GM06990 (cell line): ENCODE results near the gene KRT15.
A peak's percentile ranks its signal among the peaks of the same experiment; 100 is the strongest.

Experiments used
- DNase-seq: peaks from one replicate; pipeline ENCODE4 v3.0.0-alpha.2; 2011; ENCODE audit not compliant: insufficient read length; ENCODE audit errors: extremely low read depth
- H3K27me3 ChIP-seq: replicated peaks from 2 replicates; pipeline ENCODE4 v1.6.0; 2011; ENCODE audit warnings: low read length; ENCODE audit not compliant: control insufficient read depth, insufficient read depth
- H3K36me3 ChIP-seq: 2 replicates; pipeline ENCODE4 v1.5.1; 2011; ENCODE audit warnings: low read length; ENCODE audit not compliant: control insufficient read depth, insufficient read depth
- H3K4me3 ChIP-seq: replicated peaks from 2 replicates; pipeline ENCODE4 v1.5.1; 2011; ENCODE audit warnings: low read depth, mild to moderate bottlenecking, control low read depth, low read length
- TF ChIP-seq, protein P1 (sequence below): IDR thresholded peaks from 2 replicates; pipeline ENCODE4 v1.5.1; 2011; ENCODE audit warnings: low read length, control low read depth, mild to moderate bottlenecking, inconsistent platforms; ENCODE audit not compliant: insufficient read depth, poor library complexity, severe bottlenecking

The KRT15 gene

DNA sequence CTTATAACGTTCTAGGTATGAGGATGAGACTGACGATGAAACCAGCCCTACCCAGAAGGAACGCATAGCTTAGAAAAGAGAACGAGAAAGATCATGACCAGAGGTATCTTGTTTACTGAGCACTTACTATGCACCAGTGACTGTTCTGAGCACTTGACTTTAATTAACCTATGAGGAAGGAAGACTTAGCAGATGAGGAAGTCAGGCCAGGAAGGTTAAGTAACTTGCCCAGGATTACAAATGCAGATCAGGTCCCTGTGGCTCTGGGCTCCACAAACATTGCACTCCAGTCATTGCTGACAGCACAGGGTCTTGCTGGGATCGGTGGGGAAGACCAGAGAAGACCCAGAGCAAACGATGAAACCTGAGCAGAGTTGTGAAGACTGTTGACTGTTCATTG is 20.4 kb downstream of the KRT15 start:
- Histone ChIP-seq H3K27me3 (no peaks in the 10 kb centered on the region), H3K36me3 (no peaks in the 10 kb centered on the region), H3K4me3 (no peak overlapping the region)
- TF ChIP-seq, protein P1, sequence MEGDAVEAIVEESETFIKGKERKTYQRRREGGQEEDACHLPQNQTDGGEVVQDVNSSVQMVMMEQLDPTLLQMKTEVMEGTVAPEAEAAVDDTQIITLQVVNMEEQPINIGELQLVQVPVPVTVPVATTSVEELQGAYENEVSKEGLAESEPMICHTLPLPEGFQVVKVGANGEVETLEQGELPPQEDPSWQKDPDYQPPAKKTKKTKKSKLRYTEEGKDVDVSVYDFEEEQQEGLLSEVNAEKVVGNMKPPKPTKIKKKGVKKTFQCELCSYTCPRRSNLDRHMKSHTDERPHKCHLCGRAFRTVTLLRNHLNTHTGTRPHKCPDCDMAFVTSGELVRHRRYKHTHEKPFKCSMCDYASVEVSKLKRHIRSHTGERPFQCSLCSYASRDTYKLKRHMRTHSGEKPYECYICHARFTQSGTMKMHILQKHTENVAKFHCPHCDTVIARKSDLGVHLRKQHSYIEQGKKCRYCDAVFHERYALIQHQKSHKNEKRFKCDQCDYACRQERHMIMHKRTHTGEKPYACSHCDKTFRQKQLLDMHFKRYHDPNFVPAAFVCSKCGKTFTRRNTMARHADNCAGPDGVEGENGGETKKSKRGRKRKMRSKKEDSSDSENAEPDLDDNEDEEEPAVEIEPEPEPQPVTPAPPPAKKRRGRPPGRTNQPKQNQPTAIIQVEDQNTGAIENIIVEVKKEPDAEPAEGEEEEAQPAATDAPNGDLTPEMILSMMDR: no peak
- DNase-seq: no peak

DNA sequence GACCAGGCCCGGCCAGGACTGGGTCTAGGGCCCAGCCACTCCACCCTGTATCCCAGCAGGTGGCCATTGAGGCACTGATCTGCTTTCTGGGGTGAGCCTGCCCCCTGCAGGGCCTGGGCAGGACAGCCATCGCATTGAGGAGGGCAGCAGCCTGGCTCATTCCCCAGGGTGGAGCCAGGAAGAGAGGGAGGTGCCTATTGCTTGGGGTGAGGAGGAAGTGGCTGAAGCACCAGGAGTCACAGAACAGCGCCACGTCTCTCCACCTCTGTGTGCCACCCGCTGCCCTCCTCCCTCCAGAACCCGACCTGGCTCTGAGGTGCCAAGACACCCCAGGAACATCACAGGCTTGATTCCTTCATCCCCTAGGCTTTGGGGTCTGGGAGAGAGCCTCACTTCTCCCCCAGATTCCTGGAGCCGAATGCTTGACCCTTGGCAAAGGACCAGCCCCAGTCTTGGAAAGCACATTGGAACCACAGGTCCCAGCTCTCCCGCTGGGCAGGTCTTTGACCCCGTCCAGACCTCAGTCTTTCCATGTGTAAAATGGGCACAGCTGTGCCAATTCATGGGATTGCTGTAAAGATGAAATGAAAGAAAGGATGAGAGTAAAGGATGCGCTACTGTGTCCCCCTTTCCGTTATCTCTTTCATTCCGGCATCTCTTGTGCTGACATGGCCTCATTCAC is 21.7 kb downstream of the KRT15 start:
- H3K36me3 ChIP-seq: no peaks in the 10 kb centered on the region
- H3K27me3 ChIP-seq: no peaks in the 10 kb centered on the region
- TF ChIP-seq, protein P1: peak; percentile 72
- no peak overlapping the region for H3K4me3 ChIP-seq
- peak; percentile 56 for DNase-seq

DNA sequence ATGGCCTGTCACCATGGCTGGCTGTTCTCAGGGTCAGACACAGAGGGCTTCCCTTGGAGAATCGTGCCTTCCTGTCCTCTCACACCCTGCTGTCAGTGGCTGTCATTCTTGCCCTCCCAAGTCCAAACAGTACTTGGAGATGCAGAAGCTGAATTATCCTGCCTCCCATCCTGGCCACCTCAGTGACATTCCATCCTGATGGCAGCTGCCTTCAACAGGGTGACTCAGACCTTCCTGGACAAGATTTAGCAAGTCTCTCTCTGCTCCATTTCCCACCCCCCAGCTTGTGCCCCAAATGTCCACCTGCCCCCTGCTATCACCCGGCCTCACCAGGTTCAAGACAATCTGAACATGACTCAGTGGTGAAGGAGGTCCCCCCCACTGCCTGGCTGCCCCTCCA is 24.2 kb downstream of the KRT15 start:
- H3K27me3 ChIP-seq: no peaks in the 10 kb centered on the region
- DNase-seq: no peak
- TF ChIP-seq, protein P1: no peak
- H3K4me3 ChIP-seq: no peak overlapping the region
- H3K36me3 ChIP-seq: no peaks in the 10 kb centered on the region

DNA sequence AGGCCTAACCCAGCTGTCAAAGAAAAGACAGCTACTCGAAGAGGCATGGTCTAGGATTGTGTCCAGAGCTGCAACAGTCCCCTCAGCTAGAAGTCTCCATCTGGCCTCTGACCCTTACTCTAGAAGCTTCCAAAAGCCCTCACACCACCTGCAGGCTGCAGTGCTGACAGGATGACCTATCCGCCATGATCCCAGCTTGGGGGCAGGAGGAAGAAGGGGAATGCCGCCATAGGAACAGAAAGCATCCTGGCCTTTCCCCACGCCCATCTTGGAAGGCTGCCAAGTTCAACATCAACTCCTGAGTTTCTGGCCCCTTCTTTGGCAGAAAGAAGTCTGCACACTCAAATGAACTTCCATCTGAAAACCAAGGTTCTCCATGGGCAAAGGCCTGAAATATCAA is 25.9 kb downstream of the KRT15 start:
- H3K4me3 ChIP-seq: no peak overlapping the region
- TF ChIP-seq, protein P1: no peak
- H3K36me3 ChIP-seq: no peaks in the 10 kb centered on the region
- H3K27me3 ChIP-seq: no peaks in the 10 kb centered on the region
- DNase-seq: no peak

DNA sequence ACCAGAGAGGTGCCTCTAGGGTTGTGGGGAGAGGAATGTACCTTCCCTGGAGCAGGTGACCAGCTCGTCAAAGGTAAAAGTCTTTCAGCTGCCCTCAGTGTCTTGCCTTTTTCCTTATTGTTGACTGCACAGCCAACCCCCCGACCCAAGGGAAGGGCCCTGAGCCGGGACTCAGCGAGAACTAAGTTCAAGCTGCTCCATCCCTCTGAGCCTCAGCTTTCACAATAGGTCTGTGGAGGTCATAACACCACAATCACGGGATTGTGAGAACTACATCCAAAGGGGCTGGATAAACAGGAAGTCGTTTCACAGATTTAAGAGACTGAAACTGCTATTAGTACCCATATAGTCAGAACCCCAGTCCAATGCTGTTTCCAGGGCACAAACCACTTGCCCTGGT is 26.3 kb downstream of the KRT15 start:
- H3K36me3 ChIP-seq: no peaks in the 10 kb centered on the region
- no peak overlapping the region for H3K4me3 ChIP-seq
- TF ChIP-seq, protein P1: no peak
- DNase-seq: no peak
- H3K27me3 ChIP-seq: no peaks in the 10 kb centered on the region

DNA sequence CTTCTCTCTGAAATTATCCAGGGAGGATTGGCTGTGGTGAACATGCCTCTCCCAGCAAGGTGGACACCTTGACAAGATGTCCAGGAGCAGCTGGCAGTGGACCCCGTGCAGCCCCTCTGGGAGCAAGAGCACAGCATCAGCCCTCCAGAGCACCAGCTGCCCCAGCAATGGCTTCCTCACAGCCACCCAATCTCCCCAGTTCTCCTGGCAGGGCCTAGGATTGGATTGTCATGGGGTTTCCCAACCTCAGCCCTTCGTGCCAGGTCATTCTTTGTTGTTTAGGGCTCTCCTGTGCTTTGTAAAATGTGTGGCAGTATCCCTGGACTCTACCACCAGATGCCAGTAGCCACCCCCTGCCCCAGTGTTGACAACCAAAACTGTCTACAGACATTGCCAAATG is 27.2 kb downstream of the KRT15 start:
- Histone ChIP-seq H3K36me3 (no peaks in the 10 kb centered on the region), H3K27me3 (no peaks in the 10 kb centered on the region), H3K4me3 (no peak overlapping the region)
- DNase-seq: no peak
- TF ChIP-seq, protein P1: no peak
